ENCODE measurements around the gene PIANP.

PIANP gene

DNA sequence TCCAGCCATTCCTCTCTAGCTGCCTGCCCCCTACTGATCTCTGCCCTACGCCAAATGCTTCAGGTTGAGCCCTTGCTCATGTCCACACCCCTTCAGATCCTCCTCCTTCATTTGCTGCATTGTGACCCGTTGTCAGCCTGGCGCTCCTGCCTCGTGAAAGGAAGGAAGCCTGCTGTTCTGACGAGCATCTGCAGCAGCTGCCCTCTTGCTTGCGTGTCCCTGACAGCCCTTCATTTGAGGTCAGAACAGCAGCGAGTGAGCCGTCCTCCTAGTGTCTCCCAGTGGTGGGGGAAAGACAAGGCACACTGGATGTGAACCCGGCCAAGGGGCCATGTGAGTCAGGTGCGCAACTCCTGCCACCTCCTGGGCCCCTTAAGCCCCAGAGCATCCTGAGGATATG, 3.0 kb upstream of the PIANP start:
- no peak for DNase-seq

DNA sequence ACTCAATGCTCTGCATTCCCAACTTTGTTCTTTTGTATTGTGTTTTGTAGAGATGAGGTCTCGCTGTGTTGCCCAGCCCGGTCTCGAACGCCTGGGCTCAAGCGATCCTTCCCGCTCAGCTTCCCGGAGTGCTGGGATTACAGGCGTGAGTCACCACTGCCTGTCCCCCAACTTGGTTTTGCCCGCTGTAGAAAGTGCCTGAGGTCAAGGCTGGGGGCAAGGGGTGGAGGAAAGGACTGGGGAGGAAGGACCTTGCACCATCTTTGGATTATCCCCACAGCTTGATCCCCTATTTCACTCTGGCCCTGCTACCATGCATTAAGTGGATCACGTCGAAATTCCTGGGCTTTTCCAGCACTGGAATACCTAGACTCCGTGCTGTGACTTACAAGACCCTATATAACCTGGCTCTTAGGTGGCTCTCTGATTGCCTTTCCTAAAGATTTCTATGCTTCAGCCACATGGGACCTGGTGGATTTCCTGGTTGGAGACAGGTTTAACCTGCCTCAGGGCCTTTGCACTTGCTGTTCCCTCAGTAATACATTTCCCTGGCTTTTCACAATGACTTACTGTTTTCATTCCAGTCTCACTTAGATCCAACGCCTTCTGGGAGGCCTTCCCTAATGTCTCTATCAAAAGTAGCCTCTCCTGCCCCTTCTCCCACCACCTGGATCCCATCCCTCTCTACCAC, 608 bp upstream of the PIANP start:
- DNase-seq: no peak

DNA sequence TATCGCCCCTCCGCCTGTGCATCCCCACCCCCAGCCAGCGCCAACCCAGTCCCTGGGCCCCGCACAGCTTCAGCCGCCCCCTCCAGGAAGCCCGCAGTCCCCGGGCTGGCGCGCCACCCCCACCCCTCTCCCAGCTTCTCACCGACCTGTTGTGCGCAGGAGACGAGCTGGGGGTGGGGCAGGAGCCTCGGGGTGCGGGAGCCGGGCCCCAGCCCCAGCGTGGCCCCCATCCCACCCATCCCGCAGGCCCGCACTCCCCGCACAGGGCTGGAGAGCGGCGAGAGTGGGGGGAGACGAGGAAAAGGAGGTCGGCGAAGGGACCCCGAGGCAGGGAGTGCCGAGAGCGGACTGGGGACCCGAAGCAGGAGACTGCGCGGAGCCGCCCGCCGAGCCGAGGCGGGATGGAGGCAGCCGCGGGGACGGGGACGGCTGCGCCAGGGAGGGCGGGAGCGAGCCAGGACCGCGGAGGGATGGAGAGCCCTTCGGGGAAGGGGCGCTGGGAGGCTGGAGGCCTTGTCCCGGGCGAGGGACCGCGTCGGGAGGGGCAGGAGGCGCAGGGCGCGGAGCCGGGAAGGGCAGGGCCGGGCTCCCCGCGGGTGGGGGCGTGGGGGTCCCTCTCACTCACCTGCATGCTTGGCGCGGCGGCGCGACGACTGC, 498 bp downstream of the PIANP start:
- no peak for DNase-seq

DNA sequence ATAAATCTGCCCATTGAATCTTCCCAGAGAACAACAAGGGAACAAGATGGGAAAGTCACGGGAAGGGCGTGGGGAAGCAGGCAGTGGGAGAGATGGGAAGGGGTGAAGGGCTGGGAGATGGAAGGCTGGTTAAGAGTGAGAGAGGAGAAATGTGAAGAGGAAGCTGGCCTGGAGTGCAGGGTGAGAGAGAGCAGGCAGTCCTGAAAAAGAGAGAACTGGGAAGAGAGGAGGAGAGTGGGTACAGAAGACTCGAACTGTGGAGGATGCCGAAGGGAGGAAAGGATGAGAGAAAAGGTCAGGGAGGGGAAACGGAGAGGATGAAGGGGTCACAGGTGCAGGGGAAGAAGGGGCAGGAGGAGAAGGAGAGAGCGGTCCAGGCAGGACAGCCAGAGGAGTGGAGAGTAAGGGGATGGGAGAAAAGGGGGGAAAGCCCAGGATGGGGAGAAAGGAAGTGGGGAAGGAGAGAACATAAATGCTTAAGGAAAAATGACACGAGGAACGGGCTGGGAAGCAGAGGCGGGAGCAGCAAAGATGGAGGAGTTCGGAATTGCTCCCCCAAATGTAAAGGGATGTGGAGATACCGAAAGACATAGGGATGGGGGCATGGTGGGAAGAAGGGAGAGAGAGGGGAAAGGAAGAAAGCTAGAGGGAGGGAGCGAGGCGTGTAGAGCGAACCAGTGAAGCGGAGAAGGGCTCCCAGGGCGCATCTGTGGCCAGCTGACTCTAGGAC, 1.2 kb downstream of the PIANP start:
- no peak for DNase-seq

DNA sequence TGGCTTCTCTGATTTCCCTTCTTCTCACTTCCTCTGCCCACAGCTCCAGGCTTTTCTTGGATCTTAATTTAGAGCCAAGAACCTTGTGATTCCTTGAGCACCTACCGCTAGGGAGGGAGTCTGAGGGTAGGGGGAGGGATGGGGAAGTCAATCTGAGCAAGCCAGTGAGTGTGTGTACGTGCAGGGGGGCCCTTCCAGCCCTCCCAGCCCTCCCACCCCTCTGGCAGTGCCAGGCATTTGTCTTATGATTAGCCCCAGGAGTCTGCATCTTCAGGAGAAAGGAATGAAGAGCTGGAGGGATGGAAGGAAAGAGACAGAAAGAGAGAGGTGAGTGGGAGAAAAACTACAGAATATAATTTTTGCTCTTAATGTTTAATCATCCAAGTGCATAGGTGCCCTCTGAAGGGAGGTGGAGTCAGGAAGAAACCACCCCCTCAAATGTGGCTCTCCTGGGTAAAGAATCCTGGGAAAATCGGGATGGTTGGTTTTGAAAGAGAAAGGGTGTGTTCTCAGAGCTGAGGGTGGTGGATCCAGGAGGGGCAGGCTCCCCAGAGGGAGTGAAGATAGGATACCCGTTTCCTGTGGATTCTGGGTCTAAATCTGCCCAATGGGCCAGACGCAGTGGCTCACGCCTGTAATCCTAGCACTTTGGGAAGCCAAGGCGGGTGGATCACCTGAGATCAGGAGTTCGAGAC, 2.1 kb downstream of the PIANP start:
- DNase-seq: no peak

DNA sequence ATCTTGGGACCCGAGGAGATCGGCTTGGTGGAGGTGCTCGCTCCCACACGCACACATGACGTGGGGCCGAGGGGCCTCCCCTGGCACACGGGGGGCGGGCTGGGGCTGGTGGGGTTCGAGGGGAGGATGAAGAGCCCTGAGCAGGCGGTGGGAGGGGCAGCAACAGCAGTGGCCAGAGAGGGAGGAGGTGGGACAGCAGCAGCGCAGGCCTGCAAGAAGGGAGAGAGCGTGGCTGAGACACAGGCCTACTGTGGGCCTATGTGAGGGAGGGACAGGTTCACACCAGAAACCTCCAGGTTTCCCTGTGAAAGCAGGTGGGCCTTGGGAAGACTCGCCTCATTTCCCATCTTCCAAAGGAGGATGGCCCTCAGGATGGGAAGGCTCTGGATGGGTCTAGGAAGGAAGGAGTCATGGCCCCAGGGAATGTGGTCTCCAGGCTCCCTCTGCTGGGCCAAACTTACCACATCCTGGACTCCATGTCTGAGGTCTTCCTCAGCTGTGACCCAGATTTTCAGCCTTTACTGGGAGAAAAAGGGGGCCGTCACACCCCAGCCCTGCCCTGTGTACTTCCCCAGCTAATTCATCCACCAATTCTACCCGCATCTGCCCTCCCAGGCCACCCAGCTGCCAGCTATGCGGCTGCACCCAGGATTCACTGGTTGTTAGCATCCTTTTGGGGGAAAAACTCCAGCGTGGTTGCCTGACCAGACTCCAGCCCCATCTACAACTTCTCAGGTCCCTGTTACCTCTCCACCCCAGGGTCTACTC, 2.8 kb downstream of the PIANP start:
- peak; percentile 21 for DNase-seq

DNA sequence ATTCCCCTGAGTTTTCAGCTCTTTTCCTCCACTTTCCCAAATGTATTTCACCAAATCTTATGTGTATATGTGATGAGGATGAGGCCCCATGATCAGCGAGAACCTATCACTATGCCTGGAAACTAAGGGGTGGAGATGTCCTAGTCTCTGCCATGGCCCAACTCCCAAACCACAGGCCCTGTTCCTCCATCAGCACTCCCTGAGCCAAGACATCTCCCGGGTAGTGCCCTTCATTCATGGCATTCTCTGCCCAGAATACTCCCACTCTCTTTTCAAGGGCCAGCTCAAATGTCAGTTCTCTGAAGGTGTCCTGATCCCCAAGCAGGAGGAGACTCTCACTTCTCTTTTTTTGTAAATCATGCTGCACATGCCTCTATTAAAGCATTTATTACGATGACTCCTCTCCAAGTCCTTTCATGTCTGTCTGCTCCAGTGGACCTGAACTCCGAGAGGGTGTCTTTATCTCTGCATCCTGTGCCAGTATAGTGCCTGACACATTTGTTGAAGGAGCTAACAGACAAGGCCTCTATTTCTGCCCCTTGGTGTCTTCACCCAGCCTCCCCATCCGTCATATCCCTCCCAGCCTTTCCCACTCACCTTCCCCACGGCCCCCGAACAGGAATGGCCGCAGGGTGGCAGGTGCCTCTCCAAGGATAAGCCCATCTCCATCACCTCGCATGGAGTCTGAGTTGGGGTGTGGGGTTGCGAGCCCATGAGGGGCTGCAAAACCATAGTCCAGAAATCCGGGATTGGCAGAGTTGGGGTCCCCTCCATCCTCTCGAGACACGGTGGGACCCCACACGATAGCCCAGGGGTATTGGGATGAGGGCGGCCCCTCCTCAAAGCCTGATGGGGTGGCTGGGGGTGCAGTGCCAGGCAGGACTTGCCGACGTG, 3.7 kb downstream of the PIANP start:
- DNase-seq: no peak

DNA sequence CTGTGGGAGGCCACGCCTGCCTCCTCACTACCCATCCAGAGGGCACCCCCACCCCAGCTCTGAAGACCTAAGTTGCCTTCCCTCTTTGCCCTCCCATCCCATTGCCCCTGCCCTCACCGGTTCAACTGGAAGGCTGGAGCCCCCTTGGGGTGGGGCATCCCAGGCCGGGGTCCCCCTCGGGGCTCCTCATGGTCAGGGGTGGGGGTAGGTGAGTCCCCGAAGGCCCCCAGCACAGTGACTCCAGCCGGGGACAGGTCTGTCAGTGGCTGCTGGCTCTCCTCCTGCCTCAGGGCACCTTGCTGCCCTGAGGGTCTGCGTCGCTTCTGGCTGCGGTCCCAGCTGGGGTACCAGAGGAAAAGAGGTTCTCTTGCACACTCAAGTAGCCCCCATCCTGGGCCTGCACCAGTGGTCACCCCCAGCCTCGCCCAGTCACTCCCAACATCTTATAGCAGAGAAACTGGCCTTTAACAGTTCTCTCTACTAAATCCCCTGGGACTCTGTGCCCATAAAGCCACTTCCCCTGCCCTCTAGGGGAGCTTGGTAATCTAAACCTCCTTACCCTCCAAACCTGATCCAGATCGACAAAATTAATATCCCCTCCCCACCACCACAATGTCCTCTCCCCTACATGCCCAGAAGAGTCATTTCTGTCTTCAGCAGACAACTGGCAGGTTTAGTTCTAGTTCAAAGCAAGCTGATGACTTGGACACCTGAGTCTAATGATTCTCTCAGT, 5.1 kb downstream of the PIANP start:
- no peak for DNase-seq

DNA sequence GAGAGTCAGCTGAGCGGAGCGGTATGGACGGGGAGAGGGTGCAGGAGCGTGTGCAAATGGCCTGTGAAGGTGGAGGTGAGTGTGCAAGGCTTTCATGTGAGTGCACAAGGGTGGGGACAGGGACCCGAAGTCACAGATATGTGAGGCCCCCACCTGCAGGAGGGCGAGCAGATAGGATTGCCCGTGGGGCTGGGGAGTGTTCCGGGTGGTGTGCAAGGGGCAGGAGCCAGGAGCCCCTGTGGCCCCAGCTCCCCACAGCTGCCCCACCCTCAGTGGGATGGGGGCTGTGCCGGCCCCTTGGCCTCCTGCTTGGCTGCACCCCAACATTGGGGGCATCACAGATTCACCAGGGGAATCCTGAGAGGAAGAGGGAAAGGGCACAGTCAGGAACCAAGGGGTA, 5.9 kb downstream of the PIANP start:
- DNase-seq: no peak

DNA sequence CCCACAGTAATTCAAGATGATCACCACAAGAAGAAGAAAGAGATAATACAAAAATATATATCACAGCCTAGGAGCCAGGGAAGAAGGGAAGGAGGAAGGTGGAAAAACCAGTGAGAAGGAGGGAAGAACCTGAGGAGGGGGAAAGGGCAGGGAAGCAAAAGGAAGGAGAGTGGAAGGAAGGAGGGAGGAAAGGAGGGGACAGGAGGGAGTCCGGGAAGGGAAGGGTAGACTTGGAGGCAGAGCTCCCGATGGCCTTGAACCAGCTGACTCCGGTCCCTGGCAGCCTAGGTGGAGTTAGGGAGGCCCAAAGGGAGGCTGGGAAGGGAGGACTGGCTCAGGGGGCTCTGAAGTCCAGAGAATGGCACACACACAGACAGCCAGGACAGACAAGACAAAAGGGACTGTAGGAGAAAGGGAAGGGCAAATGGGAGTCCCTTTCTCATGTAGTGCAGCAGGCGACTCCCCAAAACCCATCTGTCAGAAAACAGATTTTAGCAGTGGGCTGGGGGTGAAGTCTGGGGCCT, 6.7 kb downstream of the PIANP start:
- DNase-seq: no peak

DNA sequence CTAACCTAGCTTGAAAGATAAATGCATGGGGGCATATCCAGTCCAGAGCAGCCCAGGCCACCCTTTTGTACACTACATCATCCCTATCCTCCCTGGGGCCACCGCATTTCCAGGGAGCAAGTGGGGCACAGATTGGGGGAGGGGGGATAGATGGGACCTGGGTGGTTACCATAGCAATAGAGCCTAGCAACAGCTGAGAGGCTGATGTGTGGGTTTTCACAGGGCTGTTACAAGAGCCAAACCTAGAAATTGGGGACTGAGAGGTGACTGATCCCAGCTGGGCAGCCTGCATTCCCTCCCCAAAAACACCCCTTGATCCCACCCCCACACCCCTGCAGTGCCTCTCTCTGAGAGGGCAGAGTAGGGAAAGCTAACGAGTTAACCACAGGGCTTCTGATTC, 7.7 kb downstream of the PIANP start:
- DNase-seq: no peak

DNA sequence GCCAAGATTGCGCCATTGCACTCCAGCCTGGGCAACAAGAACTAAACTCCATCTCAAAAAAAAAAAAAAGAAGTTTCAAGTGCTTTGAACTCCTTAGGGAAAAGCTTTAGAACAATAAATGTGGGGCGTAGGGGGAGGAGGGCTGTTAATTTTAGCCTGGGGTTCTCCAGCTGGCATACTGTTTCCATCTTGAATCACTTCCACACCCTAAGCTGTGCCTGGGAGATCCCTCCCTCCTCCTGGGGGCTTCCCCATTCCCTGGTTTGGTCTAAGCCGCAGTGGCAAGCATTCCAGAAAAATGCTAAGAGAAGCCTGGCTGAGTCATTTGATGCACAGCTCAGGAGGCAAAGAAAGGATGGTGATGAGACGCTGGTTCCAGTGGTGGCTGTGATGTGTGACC, 9.1 kb downstream of the PIANP start:
- DNase-seq: no peak

DNA sequence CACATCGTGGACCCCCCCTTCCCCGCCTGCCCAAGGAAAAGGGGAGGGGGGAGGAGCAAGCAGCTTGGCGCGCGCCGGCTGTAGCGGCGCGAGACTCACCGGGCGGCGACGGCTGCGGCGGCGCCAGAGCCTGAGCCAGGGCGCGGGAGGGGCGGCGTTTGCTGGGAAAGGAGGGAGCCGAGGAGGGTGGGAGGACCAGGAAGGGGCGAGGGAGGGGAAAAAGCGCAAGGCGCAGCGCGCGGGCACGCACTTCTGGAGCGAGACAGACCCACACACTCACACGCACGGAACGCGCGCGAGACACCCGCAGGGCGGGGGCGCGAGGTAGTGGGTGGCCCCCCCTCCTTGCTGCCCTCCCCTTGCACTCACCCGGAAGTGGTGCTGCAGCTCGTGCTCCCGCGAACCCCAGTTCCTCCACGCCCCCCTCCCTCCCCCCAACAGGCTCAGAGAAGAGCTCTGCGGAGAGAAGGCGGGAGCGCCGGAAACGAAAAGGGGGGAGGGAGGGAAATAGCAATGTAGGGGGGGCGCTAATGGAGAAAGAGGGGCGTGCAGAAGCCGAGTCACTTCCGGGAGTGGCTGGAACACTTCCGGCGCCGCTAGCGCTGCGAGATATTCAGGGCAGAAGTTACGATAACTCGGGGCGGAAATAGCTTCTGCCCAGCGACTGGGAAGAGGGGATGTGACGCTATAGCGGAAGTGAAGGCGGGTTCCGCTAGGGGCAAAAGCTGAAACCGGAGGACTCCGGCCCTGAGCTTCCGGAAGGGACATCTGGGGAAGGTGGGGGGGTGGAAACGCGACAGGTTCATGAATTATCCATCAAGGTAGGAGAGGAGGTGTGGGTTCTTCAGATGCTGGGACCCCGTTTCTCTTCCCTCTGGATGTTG, 11.4 kb downstream of the PIANP start, which contains the start of gene ZNF384:
Gene ZNF384 (minus strand): TSS at position 377 of the 884 bp plus-strand sequence. CDS start 9,855 bp downstream, outside the sequence.
- peak; percentile 98 for DNase-seq

DNA sequence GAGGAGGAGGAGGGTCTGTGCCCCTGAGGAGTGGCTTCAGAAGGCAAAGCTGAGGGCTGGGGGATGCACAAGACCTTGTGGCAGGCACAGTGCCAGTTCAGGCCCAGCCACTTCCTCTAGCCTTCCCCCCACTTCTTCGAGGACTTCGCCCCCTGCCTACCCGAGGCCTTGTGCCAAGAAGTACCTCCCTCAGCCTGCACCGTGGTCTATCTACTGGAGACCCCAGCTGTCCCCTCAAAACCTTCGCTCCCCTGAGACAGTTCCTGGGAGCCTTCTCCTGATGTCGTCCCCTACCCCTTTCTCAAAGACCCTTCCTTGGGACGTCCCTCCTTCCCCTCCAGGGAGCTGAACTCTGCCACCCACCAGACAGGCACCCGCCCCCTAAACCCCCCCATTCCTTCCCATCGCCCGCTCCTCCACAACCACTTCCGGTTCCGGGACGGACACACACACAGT, 12.0 kb downstream of the PIANP start:
- no peak for DNase-seq

DNA sequence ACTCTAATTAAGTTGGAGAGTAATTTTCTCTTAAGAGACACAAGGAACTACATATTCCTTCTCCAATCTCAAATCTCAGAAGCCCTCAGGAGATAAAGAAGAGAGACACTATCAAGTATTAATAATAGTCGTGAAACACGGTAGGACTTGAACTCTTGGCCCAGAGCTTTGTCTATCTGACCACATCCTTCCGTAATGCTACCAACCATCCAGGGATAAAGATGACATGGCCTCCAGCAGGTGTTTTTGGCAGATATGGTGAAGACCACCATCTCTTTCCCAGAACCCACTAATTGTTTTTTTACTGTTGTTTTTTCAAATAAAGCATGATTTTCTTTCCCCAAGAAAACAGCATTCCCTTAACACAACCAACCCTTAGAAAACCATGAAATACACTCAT, 14.8 kb downstream of the PIANP start:
- DNase-seq: no peak

DNA sequence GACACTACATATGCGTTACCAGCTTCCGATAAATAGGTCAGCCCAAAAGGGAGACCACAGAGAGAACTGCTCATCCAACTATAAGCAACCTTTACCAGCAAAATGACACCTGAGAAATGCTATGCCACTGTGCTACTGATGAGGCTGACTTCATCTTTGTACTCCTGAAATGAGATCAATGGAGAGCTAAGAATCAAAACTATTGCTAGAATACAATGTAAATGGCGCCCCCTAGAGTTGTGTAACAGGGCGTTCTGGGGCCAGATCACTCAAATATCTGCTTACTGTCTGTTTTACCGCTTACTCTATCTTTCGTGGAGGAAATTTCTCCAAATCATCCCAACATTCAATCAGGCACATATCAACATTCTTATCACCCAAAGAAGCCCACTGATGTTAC, 16.0 kb downstream of the PIANP start:
- peak; percentile 81 for DNase-seq

DNA sequence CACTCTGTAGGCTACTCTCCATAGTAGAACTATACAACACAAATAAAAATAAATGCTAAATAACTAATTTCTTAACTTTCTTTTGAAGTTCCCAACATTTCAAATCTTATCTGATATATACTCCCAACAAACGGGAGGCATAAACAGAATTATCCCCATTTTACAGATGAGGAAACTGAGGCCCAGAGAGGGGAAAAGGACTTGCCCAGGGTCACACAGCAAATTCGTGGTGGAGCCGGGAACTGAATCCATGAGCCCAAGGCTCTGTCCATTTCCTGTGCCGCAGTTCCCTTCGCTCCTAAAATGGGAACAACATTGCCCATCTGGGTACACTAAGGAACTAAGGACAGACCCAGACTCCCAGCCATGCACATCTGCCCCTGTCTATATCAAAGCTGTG, 23.7 kb downstream of the PIANP start:
- DNase-seq: no peak

DNA sequence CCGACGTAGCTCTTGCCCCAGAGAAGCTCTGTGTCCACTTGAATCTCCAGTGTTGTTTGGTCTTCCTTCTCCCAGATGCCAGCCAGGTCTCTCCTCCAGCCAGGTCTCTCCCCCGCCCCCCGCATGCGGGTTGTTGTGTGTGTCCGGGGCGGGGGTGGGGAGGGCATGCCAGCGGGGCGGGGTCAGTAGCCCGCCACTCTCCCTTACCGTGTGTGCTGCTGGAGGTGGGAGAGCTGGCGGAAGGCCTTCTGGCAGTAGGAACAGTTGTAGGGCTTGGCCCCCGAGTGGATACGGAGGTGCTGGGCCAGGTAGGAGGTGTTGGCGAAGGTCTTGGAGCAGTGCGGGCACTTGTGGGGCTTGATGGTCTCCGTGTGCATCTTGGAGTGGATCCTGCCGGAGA, 28.5 kb downstream of the PIANP start:
- DNase-seq: no peak

DNA sequence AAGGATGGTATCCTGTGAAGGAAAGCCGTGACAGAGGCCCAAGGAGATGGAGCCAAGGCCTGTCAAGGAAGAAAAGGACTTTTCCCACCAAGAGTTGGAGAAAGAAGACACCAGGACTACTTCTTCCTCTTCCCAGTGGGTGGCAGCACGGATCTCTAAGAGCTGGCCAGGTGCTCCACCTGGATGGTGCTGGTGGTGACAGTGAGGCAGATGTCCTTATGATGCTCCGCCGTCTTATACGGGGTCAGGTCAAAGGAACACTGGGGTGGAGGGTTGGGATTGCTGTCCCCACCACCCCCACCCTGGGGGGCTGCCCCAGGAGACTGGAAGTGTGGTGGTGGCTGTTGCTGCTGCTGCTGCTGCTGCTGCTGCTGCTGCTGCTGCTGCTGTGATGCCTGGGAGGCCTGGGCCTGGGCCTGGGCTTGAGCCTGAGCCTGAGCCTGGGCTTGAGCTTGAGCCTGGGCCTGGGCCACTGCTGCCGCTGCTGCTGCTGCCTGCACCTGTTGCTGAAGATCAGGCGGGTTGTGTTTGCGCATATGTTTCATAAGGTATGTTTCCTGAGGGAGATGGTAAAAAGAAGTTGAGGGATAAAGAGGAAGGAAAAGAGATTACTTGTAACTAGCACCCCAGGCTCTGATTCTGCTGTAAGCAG, 32.9 kb downstream of the PIANP start:
- DNase-seq: no peak
